HG03439 (cell line): ENCODE measurements around the gene DSCAML1.

Experiments
- ATAC-seq: cut with Tn5 transposase; IDR thresholded peaks from one replicate; pipeline ENCODE4 v1.9.1; 2021; ENCODE audit warnings: mild to moderate bottlenecking, moderate library complexity; ENCODE audit not compliant: unreplicated experiment

The DSCAML1 gene, protein sequence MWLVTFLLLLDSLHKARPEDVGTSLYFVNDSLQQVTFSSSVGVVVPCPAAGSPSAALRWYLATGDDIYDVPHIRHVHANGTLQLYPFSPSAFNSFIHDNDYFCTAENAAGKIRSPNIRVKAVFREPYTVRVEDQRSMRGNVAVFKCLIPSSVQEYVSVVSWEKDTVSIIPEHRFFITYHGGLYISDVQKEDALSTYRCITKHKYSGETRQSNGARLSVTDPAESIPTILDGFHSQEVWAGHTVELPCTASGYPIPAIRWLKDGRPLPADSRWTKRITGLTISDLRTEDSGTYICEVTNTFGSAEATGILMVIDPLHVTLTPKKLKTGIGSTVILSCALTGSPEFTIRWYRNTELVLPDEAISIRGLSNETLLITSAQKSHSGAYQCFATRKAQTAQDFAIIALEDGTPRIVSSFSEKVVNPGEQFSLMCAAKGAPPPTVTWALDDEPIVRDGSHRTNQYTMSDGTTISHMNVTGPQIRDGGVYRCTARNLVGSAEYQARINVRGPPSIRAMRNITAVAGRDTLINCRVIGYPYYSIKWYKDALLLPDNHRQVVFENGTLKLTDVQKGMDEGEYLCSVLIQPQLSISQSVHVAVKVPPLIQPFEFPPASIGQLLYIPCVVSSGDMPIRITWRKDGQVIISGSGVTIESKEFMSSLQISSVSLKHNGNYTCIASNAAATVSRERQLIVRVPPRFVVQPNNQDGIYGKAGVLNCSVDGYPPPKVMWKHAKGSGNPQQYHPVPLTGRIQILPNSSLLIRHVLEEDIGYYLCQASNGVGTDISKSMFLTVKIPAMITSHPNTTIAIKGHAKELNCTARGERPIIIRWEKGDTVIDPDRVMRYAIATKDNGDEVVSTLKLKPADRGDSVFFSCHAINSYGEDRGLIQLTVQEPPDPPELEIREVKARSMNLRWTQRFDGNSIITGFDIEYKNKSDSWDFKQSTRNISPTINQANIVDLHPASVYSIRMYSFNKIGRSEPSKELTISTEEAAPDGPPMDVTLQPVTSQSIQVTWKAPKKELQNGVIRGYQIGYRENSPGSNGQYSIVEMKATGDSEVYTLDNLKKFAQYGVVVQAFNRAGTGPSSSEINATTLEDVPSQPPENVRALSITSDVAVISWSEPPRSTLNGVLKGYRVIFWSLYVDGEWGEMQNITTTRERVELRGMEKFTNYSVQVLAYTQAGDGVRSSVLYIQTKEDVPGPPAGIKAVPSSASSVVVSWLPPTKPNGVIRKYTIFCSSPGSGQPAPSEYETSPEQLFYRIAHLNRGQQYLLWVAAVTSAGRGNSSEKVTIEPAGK (N-terminal part only)

DNA sequence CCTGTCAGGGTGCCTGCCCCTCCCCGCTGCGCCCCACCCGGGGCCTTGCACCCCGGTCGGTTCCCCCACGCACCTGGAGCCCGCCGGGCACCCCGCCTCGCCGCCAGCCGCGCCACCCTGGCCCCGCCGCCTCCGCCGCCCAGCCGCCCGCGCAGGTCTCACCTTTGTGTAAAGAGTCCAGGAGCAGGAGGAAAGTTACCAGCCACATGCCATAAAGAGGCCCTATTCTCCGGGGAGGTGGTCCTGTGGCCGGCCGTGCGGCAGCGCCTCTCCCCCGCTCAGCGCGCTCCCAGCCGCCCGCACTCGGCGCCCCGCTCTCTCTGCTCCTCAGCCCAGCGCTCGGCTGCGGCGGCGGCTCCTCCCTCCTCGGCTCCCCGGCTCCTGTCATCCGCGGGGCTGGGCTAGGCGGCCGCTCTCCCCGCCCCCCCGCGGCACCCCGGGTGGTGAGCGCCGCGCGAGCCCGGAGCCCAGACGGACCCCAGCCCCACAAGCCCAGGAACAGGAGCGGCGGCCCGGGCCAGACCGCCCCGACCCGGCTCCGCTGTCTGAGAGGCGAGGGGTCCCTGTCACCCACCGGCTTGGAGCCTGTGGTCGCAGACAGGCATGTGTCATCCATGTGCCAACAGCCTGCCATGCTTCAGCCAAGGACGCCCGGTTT, at the start of gene DSCAML1:
Gene DSCAML1, minus strand, starts transcription at position 345 of the 658 bp plus-strand sequence. Its CDS starts 137 bp downstream, at position 208.
- no peak for ATAC-seq

DNA sequence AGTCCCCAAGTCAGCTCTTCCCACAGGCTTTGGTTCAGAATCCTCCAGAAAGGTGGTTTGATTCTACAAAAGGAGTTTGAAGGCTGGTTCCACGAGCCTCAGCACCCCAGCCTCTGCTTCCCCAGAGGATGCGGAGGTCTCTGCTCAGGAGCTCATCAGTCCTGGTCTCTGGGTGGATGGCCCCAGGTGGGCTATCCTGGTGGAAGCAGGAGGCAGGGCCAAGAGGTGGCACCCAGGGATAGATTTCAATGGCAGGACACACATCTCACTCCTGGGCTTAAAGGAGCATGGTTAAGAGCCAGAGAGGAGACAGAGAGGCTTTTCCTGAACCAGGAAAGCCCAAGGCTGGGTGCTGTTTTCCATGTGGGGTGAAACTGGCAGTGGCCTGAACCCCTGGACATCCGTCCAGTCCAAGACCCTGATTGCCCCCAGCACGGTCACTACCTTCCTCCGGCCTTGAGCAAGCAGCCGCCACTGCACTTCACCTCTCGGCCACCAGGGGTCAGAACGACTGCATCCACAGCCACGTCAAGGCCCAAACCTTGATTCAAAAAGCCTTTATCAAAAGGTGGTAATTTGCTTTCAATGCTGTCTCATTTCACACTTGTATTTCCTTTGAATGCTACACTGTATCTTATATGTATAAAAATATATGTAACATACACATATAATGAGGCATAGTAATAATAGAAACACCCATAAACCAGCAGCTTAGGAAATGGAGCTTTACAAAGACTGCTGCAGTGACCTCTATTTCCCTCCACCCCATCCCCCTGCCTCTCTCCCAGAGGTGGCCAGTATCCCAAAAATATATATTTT, 46.9 kb upstream of the DSCAML1 start:
- ATAC-seq = no peak

DNA sequence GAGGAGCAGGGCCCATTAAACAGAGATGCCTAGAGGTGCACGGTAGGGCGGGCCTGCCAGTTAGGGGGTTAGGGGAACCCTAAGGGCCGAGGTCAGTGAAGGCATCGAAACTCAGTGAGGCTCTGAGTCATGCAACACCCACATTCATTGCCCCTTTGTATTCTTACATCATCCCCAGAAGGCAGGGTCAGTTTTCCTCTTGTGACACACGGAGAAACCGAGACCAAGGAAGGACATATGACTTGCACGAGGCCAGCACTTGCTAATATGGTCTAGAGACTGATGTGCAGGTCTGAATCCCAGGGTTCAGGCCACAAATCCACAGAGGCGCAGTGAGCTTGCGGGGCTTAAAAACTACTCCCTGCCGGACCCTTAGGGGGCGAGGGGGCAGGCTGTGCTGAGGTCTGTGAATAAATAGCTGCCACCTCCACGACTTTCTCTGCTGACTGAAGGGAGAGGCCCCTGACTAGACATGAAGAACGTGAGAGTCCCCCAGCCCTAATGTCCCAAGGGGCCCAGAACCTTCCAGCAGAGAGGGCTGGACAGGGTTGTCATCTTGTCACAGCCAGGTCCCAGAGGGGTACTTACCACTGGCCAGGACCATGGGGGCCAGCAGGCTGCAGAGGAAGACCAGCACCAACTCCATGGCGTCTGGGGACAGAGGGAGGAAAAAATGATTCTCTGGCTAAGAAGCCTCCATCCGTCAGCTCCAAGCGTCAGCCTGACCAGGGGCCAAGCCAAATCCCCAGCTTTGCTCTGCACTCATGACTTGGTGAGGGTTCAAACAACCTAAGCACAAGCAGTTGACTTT, 45.3 kb upstream of the DSCAML1 start:
- no peak for ATAC-seq

DNA sequence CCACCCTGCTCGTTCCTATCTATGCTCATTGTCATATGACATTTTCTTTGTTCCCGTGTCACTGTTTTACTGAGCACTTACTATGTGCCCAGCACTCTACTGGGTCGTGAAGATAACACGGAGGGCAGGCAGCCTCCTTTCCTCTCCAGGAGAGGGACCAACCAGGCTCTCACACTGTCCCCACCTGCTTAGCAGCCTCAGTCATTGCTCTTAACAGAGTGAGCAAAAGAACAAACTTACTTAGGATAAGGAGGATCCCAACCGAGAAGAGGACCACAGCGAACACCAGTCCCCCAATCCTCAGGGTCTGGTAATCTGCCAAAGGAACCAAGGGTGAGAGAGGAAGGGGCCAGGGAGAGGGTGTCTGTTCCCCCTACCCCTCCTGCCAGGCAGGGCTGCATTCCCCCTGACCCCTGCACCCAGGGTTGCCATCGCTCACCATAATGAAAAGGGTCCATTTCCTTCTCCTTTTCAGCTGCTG, 44.6 kb upstream of the DSCAML1 start:
- no peak for ATAC-seq

DNA sequence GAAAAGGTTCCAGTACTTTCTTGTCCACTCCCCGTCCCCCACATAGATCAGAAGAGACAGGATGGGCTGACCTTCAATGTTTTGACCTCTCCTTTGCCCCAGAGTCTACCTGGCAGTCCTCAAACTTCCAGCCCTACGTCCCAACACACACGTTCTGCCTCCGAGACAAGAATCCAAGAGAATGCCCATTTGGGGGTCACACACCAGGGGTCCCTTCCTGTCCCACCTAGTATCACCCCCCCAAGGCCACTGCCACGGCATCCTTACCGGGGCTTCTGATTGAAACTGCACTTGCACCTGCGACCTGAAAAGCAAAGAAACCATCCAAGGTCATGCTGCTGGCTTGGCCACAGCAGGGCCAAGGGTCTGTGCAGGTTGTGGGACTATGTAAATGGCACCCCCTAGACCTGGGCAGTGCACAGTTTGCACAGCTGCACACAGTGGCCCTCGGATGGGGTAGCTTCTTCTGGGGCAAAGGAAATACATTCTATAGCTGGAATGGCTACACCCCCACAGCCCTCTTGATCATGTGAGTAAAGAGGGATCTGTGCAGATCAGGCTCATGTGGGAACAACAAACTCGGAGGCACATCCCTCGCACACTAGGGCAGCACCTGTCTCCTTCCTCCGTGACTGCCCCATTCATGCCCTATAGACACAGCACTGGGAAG, 44.0 kb upstream of the DSCAML1 start:
- no peak for ATAC-seq

DNA sequence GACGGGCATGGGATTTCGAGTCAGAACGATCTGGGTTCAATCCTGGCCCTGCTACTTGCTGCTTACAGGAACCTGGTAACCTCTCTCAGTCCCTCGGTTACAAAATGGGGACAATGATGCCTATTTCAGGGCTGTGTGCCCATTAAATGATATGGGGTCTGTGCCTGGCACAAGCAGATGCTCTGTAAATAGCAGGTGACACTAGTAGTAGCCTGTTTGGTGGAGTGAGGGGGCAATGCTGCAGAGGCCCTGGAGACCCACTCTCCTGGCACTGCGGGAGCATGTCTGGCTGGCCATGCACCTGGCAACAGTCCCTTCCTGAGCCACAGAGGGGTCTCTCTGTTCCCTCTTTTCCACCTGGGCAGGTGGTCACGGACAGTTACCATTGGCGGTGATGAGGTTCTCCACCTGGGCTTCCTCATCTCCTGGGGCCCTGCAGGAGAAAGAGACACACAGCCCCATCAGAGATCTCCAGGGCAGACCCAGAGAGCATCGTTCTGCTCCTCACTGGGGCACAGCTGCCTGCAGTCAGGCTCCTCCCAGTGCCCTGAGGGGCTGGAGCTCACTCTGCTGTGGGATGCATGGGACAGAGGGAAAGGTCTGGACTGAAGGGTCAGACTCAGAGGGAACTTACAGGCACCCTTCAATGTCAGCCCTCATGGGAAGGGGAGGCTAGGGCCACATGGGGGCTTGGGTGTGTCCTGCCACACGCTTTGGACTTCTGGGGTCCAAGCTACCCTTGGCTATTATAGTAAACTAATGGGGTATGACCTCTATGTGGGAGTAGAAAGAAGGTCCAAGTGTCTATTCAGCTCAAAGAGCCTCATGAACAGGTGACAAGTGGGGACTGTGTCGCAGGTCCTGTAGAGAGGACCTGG, 43.2 kb upstream of the DSCAML1 start:
- ATAC-seq = no peak

DNA sequence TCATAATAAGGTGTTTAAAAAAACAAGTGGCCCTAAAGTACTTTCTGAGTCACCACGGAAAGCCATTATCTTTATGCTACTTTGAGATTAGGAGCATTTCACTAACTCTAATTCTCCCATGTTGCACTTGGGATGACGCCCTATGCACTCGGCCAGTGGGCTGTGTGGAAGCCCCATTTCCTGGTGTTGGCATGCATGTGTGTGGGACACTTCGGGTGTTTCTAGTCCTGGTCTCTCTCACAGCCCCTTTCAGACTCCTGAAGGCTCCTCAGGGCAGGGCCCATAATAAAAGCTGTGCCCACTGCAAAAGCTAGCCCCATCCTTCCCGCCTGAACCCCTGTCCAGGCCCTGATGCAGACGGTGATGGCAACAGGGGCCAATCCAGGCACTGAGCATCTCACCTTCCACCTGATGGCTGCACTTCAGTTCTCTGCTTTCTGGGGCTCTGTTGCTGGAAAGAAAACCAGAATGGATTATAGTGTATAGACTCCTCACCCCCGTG, 42.4 kb upstream of the DSCAML1 start:
- ATAC-seq = no peak

DNA sequence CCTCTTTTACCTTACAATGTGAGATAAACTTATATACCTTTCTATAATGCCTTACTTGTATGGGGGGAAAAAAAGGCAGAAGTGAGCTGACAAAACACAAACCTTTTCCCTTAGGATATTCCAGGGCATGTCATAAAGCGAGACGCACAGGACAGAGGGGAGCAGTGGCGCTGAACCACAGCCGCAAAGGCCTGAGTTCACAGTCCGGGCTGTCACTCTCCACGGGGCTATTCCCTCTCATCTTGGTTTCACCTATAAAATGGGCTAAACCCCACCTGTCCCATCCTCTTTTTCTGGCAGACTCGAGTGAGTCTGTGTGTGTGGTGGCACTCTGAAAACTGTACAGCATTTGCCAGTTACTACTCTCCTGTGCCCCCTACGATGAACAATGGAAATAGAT, 41.9 kb upstream of the DSCAML1 start:
- ATAC-seq = no peak

DNA sequence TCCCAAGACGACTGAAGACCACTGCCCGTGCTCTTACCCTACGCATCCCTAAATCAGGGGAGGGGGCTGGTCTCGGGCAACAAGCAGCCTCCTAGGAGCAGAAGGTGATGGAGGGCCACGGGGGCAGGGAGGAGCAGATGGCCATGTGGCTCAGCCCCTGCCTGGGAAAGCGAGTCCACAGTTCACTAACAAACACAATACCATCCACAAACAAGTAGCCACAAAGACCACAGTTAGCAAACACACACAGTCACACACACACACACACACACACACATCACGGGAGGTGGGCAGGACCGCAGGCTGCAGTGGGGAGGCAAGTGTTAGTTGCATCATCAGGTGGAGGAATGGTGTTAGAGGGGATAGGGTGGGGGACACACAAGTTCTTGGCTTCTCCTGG, 40.8 kb upstream of the DSCAML1 start:
- ATAC-seq = no peak

DNA sequence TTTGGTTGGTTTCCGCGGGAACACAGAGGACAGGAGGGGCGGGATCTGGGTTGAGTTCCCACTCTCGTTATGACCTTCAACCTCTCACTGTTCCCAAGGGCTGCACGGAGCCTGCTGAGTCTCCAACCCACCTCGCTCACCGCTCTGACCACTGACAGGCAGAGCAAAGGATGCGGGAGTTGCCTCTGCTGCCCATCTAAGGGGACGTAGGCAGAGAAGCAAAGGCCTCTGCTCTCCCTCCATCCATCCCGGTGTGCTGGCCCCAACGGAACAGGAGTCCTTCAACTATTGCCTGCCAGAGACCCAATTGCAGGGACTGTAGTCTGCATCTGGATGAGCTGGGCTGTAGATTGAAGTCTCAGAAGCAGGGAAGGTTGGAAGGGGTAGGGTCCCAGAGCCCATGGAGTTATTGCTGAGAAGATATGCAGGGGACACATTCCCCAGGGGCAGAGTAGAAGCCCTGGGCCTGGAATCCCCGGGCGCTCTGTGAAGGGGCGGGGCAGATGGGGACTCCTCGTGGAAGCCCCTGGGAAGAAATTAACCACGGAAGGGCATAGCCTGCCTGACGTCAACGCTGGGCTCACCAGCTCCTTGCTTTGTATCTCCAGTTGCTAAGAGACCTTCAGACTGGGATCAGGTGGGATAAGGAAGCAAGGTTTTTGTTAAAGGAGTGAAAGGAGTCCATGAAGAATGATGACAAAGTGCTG, 40.2 kb upstream of the DSCAML1 start:
- ATAC-seq = no peak

DNA sequence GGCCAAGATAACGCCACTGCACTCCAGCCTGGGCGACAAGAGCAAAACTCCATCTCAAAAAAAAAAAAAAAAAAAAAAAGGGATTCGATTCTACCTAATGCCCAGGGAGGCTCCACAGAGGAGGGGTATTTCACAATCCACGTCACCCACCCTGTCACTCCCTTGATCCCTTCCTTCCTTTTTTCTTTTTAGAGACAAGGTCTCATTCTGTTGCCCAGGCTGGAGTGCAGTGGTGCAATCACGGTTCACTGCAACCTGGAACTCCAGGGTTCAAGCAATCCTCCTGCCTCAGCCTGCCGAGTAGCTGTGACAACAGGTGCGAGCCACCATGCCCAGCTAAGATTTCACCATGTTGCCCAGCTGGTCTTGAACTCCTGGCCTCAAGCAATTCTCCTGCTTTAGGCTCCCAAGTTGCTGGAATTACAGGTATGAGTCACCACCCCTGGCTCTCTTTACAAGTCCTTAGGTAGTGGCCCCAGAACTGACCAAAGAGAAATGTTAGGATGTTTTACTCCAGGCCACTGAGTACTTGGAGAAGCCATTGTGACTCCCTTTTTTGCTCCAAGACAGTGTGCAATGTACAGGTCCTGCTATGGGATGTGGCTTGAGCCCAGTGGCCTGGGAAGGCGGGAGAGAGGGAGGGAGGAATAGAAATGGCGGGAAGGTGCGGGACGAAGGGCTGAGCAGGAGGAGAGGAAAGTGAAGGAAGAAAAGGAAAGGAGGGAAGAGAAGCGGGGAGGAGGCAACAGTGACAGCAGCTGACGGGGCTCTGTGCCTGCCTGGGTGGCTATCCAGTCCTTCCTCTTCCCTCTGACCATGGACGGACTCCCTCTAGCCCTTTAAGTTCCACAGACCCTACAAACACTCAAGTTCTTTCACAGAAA, 39.3 kb upstream of the DSCAML1 start:
- no peak for ATAC-seq

DNA sequence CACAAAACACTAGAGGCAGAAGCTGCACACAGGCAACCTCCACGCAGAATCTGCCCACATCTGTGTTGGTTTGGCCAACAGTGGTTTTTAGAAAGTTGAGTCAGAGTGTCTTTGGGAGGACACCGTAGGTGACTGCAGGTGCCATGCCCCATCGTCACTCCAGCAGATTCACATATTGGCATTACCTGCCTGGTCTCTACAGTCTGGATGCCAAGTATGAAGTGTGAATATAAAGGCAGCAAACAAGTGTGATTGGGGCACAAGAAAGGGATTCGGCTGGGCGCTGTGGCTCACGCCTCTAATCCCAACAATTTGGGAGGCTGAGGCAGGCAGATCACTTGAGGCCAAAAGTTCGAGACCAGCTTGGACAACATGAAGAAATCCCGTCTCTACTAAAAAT, 38.6 kb upstream of the DSCAML1 start:
- ATAC-seq = no peak

DNA sequence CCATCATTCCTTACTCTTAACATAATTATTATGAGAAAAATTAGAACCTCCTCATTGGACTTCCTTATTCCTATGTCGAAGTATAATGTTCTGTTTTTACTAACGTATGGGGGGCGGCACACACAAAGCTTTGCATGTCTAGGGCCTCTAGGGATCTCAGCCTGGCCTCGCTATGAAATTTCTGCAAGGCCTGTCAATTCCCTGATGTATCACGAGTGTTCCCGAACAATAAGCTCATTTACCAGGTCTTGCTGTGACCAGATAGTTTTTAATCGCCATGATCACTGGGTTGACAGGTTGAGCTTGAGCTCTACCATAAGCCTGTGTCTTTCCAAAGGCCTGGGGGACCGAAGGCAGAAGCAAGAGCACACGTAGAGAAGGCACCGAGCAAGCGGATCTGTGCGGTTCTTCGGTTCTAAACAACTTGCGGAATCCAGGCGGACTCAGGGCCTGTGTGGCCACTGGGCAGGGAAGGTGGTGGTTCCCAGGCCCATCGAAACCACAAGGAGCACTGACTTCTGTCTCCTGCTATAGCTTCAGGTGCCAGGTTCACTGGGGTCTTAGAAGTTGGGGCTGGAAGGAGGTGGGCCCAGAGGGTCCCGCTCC, 37.9 kb upstream of the DSCAML1 start:
- no peak for ATAC-seq

DNA sequence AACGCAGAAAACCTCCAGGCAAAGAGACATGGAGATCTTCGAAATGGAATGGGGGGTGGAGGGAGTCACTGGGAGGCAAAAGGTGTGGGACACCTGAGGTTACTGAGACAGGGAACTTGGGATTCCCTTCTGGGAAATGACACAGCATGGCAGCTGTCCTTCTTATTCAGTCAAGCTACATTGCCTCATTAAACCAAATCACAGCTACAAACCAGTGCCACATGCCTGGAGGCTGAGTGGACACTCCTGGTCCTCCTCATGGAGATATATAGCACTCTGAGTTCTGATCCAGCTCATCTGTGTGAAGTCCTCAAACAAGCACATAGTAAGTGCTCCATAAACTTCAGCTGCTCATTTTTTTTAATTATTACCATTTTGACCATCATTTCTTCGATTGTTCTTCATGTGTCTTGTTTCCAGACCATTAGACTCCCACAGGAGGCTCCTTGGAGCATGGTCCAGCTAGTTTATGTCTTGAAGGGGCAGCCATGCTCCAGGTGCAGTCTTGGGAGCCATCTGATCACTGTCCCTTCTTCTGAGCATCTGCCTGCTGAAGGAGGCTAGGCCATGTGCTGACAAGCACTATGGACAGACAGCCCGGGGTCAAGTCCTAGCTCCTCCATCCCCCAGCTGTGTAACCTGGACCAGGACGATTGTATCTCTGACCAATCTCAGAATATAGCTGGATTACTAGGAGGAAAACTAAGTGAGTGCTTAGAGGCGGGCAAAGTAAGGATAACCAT, 37.2 kb upstream of the DSCAML1 start:
- ATAC-seq = no peak
